Measurements from ENCODE around the gene TUBA3E.

- no peak for TF ChIP-seq EP300 (IDR thresholded peaks at IDR 0.05)
- TF ChIP-seq, protein P1, sequence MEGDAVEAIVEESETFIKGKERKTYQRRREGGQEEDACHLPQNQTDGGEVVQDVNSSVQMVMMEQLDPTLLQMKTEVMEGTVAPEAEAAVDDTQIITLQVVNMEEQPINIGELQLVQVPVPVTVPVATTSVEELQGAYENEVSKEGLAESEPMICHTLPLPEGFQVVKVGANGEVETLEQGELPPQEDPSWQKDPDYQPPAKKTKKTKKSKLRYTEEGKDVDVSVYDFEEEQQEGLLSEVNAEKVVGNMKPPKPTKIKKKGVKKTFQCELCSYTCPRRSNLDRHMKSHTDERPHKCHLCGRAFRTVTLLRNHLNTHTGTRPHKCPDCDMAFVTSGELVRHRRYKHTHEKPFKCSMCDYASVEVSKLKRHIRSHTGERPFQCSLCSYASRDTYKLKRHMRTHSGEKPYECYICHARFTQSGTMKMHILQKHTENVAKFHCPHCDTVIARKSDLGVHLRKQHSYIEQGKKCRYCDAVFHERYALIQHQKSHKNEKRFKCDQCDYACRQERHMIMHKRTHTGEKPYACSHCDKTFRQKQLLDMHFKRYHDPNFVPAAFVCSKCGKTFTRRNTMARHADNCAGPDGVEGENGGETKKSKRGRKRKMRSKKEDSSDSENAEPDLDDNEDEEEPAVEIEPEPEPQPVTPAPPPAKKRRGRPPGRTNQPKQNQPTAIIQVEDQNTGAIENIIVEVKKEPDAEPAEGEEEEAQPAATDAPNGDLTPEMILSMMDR (IDR thresholded peaks at IDR 0.05) = no peak
- TF ChIP-seq POLR2AphosphoS5 (IDR thresholded peaks at IDR 0.05) = no peak
- TF ChIP-seq POLR2A (IDR thresholded peaks at IDR 0.05) = no peak
Observed at GRCh38 chr2:130187268-130187667, 11.0 kb downstream of the TUBA3E start.
